ENCODE results near the gene CMTR2.

DNA sequence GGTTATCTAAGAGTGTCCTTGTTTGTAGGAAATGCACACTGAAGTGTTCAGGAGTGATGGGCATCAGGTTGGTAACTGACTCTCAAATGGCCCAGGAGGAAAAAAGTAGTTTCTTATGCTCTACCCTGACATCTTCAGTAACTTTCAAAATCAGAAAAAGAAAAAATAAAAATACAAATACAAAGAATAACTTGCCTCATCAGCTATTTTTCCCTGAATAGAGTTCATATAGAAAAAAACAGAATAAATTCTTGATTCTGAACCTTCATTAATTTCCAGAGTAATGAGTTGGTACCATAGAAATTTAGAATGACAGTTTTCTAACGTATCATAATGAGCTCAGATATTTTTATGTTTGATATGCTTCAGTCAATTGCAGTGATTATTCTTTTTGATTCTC is 31.4 kb downstream of the CMTR2 start:
- no peak for TF ChIP-seq EP300 (IDR thresholded peaks at IDR 0.05)
- TF ChIP-seq POLR2A (IDR thresholded peaks at IDR 0.05) = no peak
